AG08395 (cell line): ENCODE measurements around the gene KRT7.
"Not testable (repeated sequence)": the region's sequence is repeated elsewhere in the genome, so short reads cannot be mapped to it uniquely, and the experiment has no call there.

Experiments
- DNase-seq: peaks from one replicate; pipeline ENCODE4 v3.0.0; 2012; ENCODE audit warnings: mixed read lengths, low spot score

The KRT7 gene

DNA sequence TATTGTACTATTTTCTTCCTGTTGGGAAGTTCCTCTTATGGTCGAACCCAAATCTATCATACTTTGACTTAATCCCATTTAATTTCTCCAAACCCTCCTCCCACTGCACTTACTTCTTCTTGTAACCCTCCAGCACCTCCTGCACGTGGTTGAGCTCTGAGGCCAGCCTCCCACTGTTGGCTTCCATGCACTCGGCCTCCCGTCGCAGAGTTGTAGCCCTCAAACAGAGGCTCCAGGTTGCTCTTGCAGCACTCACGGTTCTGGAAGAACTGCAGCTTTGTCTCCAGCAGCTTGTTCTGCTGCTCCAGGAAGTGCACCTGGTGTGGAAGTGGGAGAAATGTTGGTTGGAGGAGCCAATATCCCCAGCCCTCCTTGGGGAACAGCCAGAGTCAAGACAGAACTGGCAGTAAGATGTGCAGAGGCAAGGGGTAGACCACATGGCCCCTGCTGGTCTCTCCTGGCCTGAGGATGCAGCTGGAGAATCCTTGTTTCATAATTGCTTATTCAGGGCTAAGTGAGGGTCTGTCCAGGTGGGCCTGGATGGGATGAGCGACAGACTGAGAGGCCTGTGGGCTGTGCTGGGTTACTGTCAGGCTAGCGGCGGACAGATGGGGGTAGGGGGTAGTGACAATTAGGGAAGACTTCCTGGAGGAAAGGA is 23.0 kb downstream of the KRT7 start:
- DNase-seq: no peak

GRCh38 chr12:52256584-52256935 is 23.5 kb downstream of the KRT7 start:
- no peak for DNase-seq

GRCh38 chr12:52257074-52257551 is 24.1 kb downstream of the KRT7 start:
- DNase-seq: no peak

DNA sequence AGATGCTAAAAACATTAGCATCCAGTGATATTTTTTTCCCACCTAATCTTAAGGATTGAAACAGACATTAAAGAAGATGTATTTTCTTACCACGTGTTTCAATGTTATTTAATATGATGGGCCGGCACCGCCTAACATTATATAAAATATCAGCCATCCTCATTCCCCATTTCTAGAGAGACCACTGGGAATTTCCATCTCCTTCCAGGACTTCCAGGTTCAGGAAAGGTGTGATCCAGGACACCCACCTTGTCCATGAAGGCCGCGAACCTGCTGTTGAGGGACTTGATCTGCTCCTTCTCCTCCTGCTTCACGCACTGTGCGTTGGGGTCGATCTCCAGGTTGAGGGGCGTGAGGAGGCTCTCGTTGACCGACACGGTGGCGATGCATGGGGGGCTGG is 24.9 kb downstream of the KRT7 start:
- not testable (repeated sequence) for DNase-seq

DNA sequence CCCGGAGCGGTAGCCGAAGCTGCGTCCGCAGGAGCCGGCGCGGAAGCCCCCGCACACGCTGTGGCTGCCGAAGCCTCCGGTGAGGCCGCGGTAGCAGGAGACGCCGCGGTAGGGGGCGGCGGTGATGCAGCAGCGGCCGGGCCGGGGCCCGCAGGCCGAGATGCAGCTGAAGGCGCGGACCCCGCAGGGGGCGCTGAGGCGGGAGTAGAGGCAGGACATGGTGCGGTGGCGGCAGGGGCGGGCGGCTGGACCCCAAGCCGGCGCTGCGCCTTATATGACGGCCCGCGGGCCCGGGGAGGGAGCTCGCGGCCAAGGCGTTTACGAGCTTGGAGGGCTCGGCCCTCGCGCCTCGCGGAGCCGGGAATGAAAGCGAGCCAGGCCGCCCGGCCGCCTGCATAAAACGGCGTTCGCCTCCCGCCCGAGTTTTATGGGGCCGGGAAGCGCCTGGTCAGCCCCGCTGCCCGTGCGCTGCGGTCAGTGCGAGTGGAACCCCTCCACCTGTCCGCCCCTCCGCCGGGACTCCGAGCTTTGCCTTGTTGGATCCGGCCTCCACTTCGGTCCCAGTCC is 25.4 kb downstream of the KRT7 start:
- DNase-seq: peak; percentile 46

DNA sequence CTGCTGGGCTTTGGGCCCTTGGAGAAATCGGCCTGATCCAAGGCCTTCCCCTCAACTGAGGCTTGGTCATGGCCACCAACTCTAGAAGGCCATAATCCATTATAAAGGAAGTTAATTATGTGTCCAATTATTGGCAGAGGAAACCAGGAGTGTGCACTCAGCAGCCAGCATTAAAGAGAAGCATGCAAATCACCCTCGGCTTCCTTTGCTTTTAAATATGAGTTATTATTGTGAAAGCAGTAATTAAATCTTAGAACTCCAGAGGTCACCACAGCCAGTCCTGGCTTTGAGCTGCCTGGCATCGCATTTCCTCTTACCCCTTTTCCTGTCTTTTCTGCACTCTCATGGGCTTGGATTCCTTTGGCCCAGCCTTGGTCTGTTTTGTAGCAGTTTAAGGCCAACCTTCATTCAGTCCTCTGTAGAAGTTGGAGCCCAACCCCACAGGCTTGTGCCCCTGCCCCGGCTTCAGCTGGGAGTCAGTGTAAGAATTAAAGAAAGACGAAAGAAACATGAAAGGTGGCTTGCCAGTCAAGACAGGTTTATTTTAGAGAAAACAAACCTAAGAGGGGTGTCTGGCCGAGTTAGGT is 26.7 kb downstream of the KRT7 start:
- DNase-seq: no peak

DNA sequence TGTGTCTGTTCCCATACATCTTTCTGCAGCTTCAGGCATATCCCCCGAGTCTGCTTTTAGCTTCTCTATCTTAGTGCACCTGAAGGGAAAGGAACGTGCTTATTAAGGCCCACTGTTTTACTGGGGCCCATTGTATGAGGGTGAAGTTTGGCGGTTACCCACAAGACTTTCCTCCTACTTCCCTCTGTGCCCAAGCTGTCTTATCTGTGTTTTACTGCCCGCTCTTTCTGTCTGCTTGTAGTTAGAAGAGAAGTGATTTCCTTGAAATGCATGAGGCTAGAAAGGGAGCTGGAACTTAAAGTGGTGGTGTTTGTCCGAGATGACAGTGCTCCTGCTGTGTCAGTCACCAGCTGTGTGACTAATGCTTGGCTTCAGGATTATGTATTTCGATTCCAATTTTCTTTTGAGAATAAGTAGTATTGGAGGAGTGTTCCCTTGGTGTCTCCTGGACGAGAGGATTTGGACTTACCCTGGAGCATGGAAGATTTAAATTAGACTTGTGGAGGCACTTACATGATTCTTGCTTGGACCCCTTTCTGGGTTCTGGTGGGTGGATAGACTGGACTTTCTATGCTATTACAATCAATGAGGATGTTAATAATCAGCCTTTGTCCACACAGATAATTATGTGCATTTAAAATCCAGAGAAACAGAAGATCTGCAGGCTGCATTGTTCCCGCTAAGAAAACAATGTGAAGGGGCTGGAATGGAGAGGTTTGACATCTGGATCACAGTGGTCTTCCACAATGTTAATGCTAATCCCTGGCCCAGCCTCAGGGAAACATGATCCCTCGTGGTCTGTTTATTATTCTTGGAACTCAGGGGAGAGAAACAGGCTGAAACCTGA is 27.5 kb downstream of the KRT7 start:
- DNase-seq: no peak

GRCh38 chr12:52261208-52261484 is 28.1 kb downstream of the KRT7 start:
- DNase-seq: no peak

- DNase-seq: no peak
Measured at GRCh38 chr12:52262286-52262685, 29.2 kb downstream of the KRT7 start.

DNA sequence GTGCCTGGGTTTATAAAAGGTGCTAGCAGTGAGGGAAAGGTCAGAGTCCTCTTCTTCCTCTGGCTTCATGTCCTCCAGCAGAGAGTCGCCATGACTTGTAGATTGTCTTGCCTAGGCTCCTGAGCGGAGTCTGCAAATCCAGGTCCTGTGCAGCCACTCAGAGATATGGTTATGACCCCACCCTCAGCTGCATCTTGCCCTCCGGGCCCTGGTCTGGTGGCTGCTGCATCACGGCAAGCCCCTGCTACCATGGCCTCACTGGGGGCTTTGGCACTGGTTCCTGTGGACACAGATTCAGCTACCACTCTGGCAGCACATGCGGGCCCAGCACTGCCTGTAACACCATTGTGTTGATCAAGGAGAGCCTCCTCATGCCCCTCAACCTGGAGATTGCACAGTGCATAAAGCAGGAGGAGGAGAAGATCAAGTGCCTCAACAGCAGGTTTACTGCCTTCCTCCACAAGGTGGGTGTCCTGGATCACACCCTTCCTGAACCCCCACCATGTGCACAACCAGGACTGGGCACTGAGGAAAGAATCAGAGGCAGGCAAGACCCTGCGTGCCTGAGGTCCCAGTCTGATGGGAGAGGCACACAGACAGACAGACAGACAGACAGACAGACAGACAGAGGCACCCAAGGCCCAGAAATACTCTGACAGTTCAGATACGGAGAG is 30.9 kb downstream of the KRT7 start:
- DNase-seq: no peak

GRCh38 chr12:52264435-52264825 is 31.4 kb downstream of the KRT7 start:
- DNase-seq: no peak

DNA sequence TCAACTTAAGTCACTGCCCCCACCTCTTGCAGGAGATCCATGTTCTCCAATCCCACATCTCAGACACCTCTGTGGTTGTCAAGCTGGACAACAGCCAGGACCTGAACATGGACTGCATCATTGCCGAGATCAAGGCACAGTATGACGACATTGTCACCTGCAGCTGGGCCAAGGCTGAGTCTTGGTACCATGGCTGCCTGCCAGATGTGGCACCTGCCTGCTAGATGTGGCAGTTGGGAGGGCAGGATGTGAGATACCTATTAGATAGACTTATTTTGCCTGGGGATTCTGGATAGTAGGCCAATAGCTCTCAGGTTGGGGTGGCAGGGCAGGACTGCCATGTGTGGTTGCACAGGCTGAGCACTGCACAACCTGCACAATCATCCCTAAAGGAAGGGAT is 33.5 kb downstream of the KRT7 start:
- no peak for DNase-seq

DNA sequence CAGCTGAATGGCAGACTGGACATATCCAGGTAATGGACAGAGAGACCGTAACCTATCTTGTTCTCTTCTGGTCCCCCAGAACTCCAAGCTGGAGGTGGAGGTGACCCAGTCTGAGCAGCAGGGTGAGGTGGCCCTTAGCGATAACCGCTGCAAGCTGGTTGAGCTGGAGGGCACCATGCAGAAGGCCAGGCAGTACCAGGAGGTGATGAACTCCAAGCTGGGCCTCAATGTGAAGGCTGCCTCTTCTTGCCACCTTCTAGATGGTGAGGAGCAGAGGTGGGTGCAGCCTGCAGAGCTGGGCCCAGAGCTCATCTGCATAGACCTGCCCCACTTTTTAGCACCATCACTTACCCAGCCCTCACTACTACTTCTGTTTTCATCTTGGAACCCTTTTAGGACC is 34.2 kb downstream of the KRT7 start:
- DNase-seq: no peak

DNA sequence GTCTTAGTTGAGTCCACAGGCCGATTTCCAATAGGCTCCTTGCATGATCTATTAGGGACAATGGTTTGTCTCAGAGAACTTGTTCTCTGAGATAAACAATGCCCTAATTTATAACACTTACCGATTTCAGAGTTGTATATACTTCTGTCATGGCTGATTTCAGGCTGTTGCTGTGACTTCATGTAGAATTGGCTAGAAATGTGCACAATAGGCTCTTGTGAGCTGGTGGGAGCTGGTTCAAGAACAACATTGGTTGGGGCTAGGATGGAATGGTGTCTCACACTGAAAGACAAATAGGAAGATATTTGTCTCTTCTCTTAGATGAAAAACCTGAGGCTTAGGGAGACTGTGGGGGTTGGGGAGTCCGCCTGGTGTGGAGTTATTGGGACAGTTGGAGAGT is 34.7 kb downstream of the KRT7 start:
- DNase-seq: no peak

GRCh38 chr12:52268212-52268611 is 35.2 kb downstream of the KRT7 start:
- DNase-seq: peak; percentile 53

DNA sequence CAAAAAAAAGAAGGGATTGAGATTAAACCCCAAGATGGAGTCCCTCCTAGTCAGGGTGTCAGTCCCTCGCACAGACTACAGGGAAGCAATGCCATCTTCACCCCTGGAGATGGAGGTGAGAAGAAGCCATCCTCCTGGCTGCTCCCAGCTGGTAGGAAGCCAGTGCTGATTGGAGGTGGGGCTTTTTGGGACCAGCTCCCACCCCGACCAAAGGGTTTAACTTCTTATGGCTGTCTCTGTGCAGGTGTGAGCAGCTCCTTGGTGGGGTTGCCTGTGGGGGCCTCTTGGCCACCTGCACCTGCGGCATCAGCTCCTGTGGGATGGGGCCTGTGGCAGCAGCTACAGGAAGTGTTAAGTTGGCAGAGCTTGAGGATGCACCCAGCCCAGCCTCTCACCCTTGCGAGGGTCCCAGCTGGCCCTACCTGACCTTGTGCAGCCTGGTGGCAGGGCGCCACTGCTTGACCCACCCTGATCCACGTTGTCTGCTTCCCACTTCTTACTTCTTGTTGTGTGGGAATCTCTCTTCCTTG is 37.6 kb downstream of the KRT7 start:
- DNase-seq: no peak

DNA sequence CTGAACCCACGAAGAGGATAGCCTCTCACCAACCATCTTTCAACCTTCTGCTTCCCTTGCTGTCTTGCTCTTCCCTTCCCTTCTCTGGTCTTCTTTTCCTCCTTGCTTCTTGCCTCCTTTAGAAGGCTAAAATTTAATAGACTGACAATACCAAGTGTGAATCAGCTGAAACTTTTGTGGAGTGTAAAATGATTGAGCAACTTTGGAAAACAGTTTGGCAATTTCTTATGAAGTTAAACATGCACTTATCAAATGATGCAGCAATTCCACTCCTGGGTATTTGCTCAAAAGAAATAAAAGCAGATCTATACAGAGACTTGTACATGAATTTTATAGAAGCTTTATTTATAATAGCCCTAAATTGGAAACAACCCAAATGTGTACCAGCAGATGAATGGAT is 38.1 kb downstream of the KRT7 start:
- no peak for DNase-seq

DNA sequence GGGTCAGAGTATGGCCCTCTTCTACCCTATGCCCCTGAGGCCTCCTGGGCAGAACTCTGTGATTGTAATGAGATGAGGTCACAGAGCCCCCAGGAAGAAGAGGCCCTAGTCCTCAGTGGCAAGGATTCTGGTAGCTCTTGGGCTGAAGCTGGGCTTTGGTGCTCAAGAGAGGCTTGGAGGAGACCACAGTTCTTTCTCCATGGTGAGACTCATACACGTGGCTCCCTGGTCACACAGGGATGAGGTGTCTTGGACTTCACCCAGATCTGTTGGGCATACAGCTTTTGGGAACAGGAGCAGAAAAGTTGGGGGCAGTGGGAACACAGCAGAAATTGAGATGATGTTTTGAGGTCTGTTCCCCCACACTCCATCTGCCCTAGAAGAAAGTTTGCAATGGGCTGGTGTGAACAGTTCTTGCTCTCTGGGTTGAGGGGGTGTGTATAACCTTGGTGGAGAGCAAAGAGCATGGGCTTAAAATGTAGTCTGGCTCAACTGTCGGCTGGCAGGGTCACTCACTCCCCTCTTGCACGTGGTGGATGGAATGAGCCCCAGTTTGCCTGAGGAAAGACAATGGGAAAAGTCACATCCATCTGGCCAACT is 41.6 kb downstream of the KRT7 start, which contains the start of gene KRT86:
TSS of gene KRT86 (plus strand) at position 125 of the 600 bp plus-strand sequence. CDS start 27,272 bp downstream, outside the sequence.
- DNase-seq: no peak

DNA sequence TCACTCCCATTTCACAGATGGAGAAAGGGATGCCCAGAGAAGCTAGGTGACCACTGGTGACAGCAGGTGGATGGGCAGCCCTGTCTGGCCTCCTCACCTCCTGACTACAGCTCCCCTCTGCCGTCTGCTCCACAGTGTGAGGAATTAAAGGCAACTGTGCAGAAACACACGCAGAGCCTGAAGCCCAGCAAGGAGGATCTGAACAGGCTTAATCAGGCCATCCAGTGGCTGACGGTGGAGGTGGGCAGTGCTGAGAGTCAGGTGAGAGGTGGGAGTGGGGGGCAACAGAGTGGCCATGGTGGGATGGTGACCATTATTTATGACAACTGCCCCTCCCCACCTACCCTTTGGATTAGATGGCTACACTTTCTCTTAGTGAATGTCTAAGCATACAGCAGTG is 42.6 kb downstream of the KRT7 start:
- no peak for DNase-seq

- DNase-seq: no peak
Measured at GRCh38 chr12:52277486-52278245, 44.6 kb downstream of the KRT7 start.
